IMR-90 (cell line): Measurements from ENCODE around the gene PACS1. TPM values are rescaled to one million over a fixed set of nuclear protein-coding genes. Genes with fewer than 3 reads are reported as not detected.

Experiments used
- ATAC-seq: fragments of 200-7000 bp; cut with Tn5 transposase; 2 replicates; pipeline ENCODE4 v1.9.1; 2020; ENCODE audit warnings: low read depth, mild to moderate bottlenecking, moderate library complexity
- BruUV-seq: library from RNA; stranded (reverse); fragments of 400-500 nt; replicated peaks from 2 replicates; lab custom pipeline; 2021; lab: Mats Ljungman, UMichigan
- CTCF ChIA-PET: fragments of 300-600 bp; formaldehyde crosslinking; extraction: SDS; loops from one replicate; lab custom pipeline; 2021; ENCODE audit warnings: antibody characterized with exemption; lab: Yijun Ruan, JAX
- POLR2A ChIA-PET: fragments of 300-600 bp; sonication (Branson Sonifier 250); formaldehyde crosslinking; loops from one replicate; lab custom pipeline; 2022; ENCODE audit warnings: antibody characterized with exemption; ENCODE audit not compliant: unreplicated experiment; lab: Charles Lee
- DNase-seq: peaks from one replicate; pipeline ENCODE4 v3.0.0; 2013
- H2AFZ ChIP-seq: replicated peaks from 2 replicates; pipeline ENCODE3; 2013; ENCODE audit warnings: low read length, mild to moderate bottlenecking; ENCODE audit not compliant: poor library complexity
- H2AK5ac ChIP-seq: 2 replicates; pipeline ENCODE4 v1.6.1; 2013; ENCODE audit warnings: low read depth, low read length, inconsistent platforms
- H2AK9ac ChIP-seq: replicated peaks from 2 replicates; pipeline ENCODE3; 2013; ENCODE audit warnings: mild to moderate bottlenecking, low read depth, low read length, moderate library complexity; ENCODE audit not compliant: poor library complexity
- H2BK120ac ChIP-seq: 2 replicates; pipeline ENCODE4 v1.6.1; 2013; ENCODE audit warnings: low read depth, low read length, inconsistent platforms
- H2BK15ac ChIP-seq: 3 replicates; pipeline ENCODE4 v1.6.1; 2013; ENCODE audit warnings: low read depth, low read length, inconsistent platforms
- H2BK20ac ChIP-seq: 2 replicates; pipeline ENCODE4 v1.6.1; 2013; ENCODE audit warnings: low read depth, mild to moderate bottlenecking, inconsistent platforms, low read length, moderate library complexity
- H2BK5ac ChIP-seq: 2 replicates; pipeline ENCODE4 v1.6.1; 2013; ENCODE audit warnings: mild to moderate bottlenecking, low read depth, low read length, inconsistent platforms; ENCODE audit not compliant: poor library complexity, severe bottlenecking
- H3K14ac ChIP-seq: replicated peaks from 2 replicates; pipeline ENCODE4 v1.6.1; 2013; ENCODE audit warnings: low read depth, low read length, inconsistent platforms
- H3K18ac ChIP-seq: 2 replicates; pipeline ENCODE4 v1.6.1; 2013; ENCODE audit warnings: low read depth, low read length, control low read depth
- H3K23ac ChIP-seq: 2 replicates; pipeline ENCODE4 v1.6.1; 2013; ENCODE audit warnings: low read depth, low read length, inconsistent platforms
- H3K27ac ChIP-seq: 2 replicates; pipeline ENCODE4 v1.5.1; 2013; ENCODE audit warnings: mild to moderate bottlenecking, control low read depth, low read length; ENCODE audit not compliant: insufficient read depth
- H3K27me3 ChIP-seq: 2 replicates; pipeline ENCODE4 v1.6.1; 2013; ENCODE audit warnings: low read length; ENCODE audit not compliant: control insufficient read depth, insufficient read depth
- H3K36me3 ChIP-seq: 2 replicates; pipeline ENCODE4 v1.6.1; 2013; ENCODE audit warnings: low read length, mixed read lengths; ENCODE audit not compliant: control insufficient read depth, insufficient read depth
- H3K4ac ChIP-seq: 2 replicates; pipeline ENCODE4 v1.6.1; 2013; ENCODE audit warnings: low read depth, low read length, inconsistent platforms
- H3K4me1 ChIP-seq: 2 replicates; pipeline ENCODE4 v1.6.1; 2013; ENCODE audit warnings: low read length, mixed read lengths; ENCODE audit not compliant: control insufficient read depth, insufficient read depth
- H3K4me2 ChIP-seq: 2 replicates; pipeline ENCODE4 v1.6.1; 2013; ENCODE audit warnings: low read depth, mild to moderate bottlenecking, control low read depth, low read length, moderate library complexity
- H3K4me3 ChIP-seq: 2 replicates; pipeline ENCODE4 v1.5.1; 2013; ENCODE audit warnings: low read depth, mild to moderate bottlenecking, control low read depth, low read length, moderate library complexity; ENCODE audit not compliant: insufficient read depth
- H3K56ac ChIP-seq: 2 replicates; pipeline ENCODE4 v1.6.1; 2013; ENCODE audit warnings: low read length, inconsistent platforms; ENCODE audit not compliant: insufficient read depth; ENCODE audit errors: extremely low read depth
- H3K79me1 ChIP-seq, 2 experiments: 2 replicates each; pipeline ENCODE4 v1.6.1; 2013; ENCODE audit warnings: low read length in 2 of 2, inconsistent platforms in 1 of 2, low read depth in 1 of 2
- H3K9ac ChIP-seq: 2 replicates; pipeline ENCODE4 v1.6.1; 2013; ENCODE audit warnings: low read depth, low read length, control low read depth
- H3K9me1 ChIP-seq: 2 replicates; pipeline ENCODE4 v1.6.1; 2013; ENCODE audit warnings: low read length, inconsistent platforms; ENCODE audit not compliant: insufficient read depth
- H3K9me3 ChIP-seq: 2 replicates; pipeline ENCODE4 v1.6.1; 2013; ENCODE audit warnings: low read length; ENCODE audit not compliant: control insufficient read depth, insufficient read depth
- H4K20me1 ChIP-seq: 2 replicates; pipeline ENCODE4 v1.6.1; 2013; ENCODE audit warnings: low read length, inconsistent platforms; ENCODE audit not compliant: insufficient read depth
- H4K5ac ChIP-seq: 2 replicates; pipeline ENCODE4 v1.6.1; 2013; ENCODE audit warnings: mild to moderate bottlenecking, low read depth, low read length, control low read depth
- H4K8ac ChIP-seq, 2 experiments: 2 replicates each; pipeline ENCODE4 v1.6.1; 2013; ENCODE audit warnings: low read depth in 2 of 2, low read length in 2 of 2, control low read depth in 1 of 2, inconsistent platforms in 1 of 2
- H4K91ac ChIP-seq: 2 replicates; pipeline ENCODE4 v1.6.1; 2013; ENCODE audit warnings: low read depth, low read length, inconsistent platforms; ENCODE audit not compliant: insufficient read depth
- MXI1 ChIP-seq: IDR thresholded peaks from 2 replicates; pipeline ENCODE4 v1.6.1; 2012; ENCODE audit warnings: low read depth, mild to moderate bottlenecking, low read length, moderate library complexity, borderline replicate concordance
- WGBS, 2 experiments: methylation state at CpG; one replicate each; pipeline versions ENCODE4 v1.1.5 to v1.1.7; 2013; ENCODE audit warnings: missing lambda C conversion rate in 2 of 2; ENCODE audit not compliant: insufficient read length in 1 of 2; ENCODE audit errors: extremely low coverage in 2 of 2; 5-methylcytosine and 5-hydroxymethylcytosine counted together
- dilution Hi-C: fragments of 300-500 bp; cut with HindIII; formaldehyde crosslinking; loops from one replicate; pipeline ENCODE4 v1.14.3; 2018; ENCODE audit warnings: low sequenced_read_pairs; ENCODE audit not compliant: unreplicated experiment
- in situ Hi-C: fragments of 300-500 bp; cut with MboI; formaldehyde crosslinking; loops from 3 replicates; pipeline ENCODE4 v1.14.3; 2019; ENCODE audit warnings: low sequenced_read_pairs, inconsistent platforms, mixed read lengths
- intact Hi-C: fragments of 100-400 bp; cut with micrococcal nuclease; formaldehyde crosslinking; loops from 2 replicates; pipeline ENCODE4 v1.10.0; 2022
- polyA plus RNA-seq, 3 experiments: library from polyadenylated mRNA; depleted of rRNA; stranded (reverse); fragments of >200 nt; gene quantifications; 2 replicates each; pipeline ENCODE4 v1.2.3, GENCODE V29; 2012; ENCODE audit warnings: low replicate concordance in 1 of 3
- total RNA-seq: library from RNA; depleted of rRNA; stranded (reverse); fragments of >200 nt; gene quantifications from 2 replicates; pipeline ENCODE4 v1.2.3, GENCODE V29; 2012

The PACS1 gene
- total and polyA plus RNA-seq, 2 of the 4 experiments (the other 2 are of a cell fraction), result 7.3 to 32.0 TPM

- no peak overlapping the region for H3K27ac ChIP-seq
- peaks cover 21 to 68% of the 10 kb centered on the region in 2 experiments for H3K79me1 ChIP-seq
- dilution Hi-C loops, result no loop called here
- DNase-seq (no peak), ATAC-seq (no peak)
- no peaks in the 10 kb centered on the region for H3K36me3 ChIP-seq
- H2BK120ac ChIP-seq, result no peak overlapping the region
- H4K20me1 ChIP-seq, result no peaks in the 10 kb centered on the region
- intact Hi-C loops, result no loop called here
- H4K8ac ChIP-seq, result no peak overlapping the region
- no peak overlapping the region for H3K18ac ChIP-seq
- in situ Hi-C loops, result no loop called here
- H4K91ac ChIP-seq, result no peak overlapping the region
- ChIA-PET POLR2A (no interaction called here), CTCF (no interaction called here)
- no peak for TF ChIP-seq MXI1
- H4K5ac ChIP-seq, result no peak overlapping the region
- H3K9ac ChIP-seq, result no peak overlapping the region
- no peaks in the 10 kb centered on the region for H3K27me3 ChIP-seq
- no peak overlapping the region for H2BK20ac ChIP-seq
- H3K56ac ChIP-seq, result no peak overlapping the region
- H2BK5ac ChIP-seq, result no peak overlapping the region
- no peaks in the 10 kb centered on the region for H3K9me3 ChIP-seq
- peaks cover 14% of the 10 kb centered on the region for H3K9me1 ChIP-seq
- no peak overlapping the region for H3K4ac ChIP-seq
- H2AFZ ChIP-seq, result no peak overlapping the region
- H3K14ac ChIP-seq, result no peak overlapping the region
- no peak overlapping the region for H2BK15ac ChIP-seq
- no peak overlapping the region for H2AK5ac ChIP-seq
- no peak overlapping the region for H3K4me3 ChIP-seq
- no peak overlapping the region for H3K23ac ChIP-seq
- H3K4me1 ChIP-seq, result peaks cover 12% of the 10 kb centered on the region
- H2AK9ac ChIP-seq, result no peak overlapping the region
- no CpG with 5 or more reads among the region's 3 CpGs for whole genome bisulfite sequencing, 2 experiments
- H3K4me2 ChIP-seq, result no peak overlapping the region
- BruUV-seq, result no TSS peak
Observed at GRCh38 chr11:66130978-66131377, 60.9 kb downstream of the PACS1 start.
